A549 (cell line): ENCODE results near the gene HPCAL1.
A peak's percentile ranks its signal among the peaks of the same experiment; 100 is the strongest.

ENCODE experiments used
- CHD2 ChIP-seq: fragments of 150-350 bp; IDR thresholded peaks from 2 replicates; pipeline ENCODE4 v1.6.1; 2014; ENCODE audit warnings: low read length; ENCODE audit not compliant: partially characterized antibody
- CTCF ChIP-seq: fragments of >200 bp; sonication (Bioruptor Twin); formaldehyde crosslinking; IDR thresholded peaks from 3 replicates; pipeline ENCODE4 v1.5.1; 2016
- EP300 ChIP-seq, 2 experiments: fragments of >200 bp; sonication (Bioruptor Twin); formaldehyde crosslinking; IDR thresholded peaks; 2 replicates in 1 of 2; 3 replicates in 1 of 2; pipeline ENCODE4 v1.6.1; 2016 to 2017
- GATA3 ChIP-seq: IDR thresholded peaks from 2 replicates; pipeline ENCODE4 v1.6.1; 2012; ENCODE audit warnings: borderline replicate concordance
- HOXB5 ChIP-seq: fragments of 250-450 bp; sonication (Bioruptor Pico); IDR thresholded peaks from 2 replicates; pipeline ENCODE4 v1.5.0; 2020; ENCODE audit warnings: mild to moderate bottlenecking, moderate library complexity
- JUNB ChIP-seq: fragments of >200 bp; sonication (Bioruptor Twin); formaldehyde crosslinking; IDR thresholded peaks from 2 replicates; pipeline ENCODE4 v1.6.1; 2016
- MAFK ChIP-seq: fragments of 450-650 bp; IDR thresholded peaks from 2 replicates; pipeline ENCODE4 v1.6.1; 2014; ENCODE audit not compliant: partially characterized antibody
- POLR2A ChIP-seq: IDR thresholded peaks from 2 replicates; pipeline ENCODE4 v1.6.1; 2012; ENCODE audit warnings: mild to moderate bottlenecking, low read length
- RARB ChIP-seq: fragments of 250-450 bp; sonication (Bioruptor Pico); IDR thresholded peaks from 2 replicates; pipeline ENCODE4 v1.8.0; 2021; ENCODE audit warnings: mild to moderate bottlenecking, moderate library complexity
- RCOR1 ChIP-seq: fragments of 150-350 bp; IDR thresholded peaks from 2 replicates; pipeline ENCODE4 v1.6.1; 2014; ENCODE audit warnings: antibody characterized with exemption, low read length, low read depth
- RFX5 ChIP-seq: fragments of 450-650 bp; IDR thresholded peaks from 2 replicates; pipeline ENCODE4 v1.7.1; 2014; ENCODE audit warnings: antibody characterized with exemption, mild to moderate bottlenecking, moderate library complexity
- TP53 ChIP-seq: fragments of 250-450 bp; sonication (Bioruptor Pico); IDR thresholded peaks from 2 replicates; pipeline ENCODE4 v1.5.0; 2021; ENCODE audit warnings: mild to moderate bottlenecking, moderate library complexity

GRCh38 chr2:10336283-10336682, 33.6 kb downstream of the HPCAL1 start:
- no peak for TF ChIP-seq EP300 (IDR thresholded peaks at IDR 0.05)
- no peak for TF ChIP-seq MAFK
- TF ChIP-seq CTCF: no peak
- no peak for TF ChIP-seq POLR2A
- no peak for TF ChIP-seq CHD2
- no peak for TF ChIP-seq RCOR1
- TF ChIP-seq GATA3: peak; percentile 57; the same call in 1 of the 2 replicates
- TF ChIP-seq JUNB: no peak
- no peak for TF ChIP-seq RARB (CRISPR knock-in tag)
- TF ChIP-seq TP53 (CRISPR knock-in tag): no peak
- no peak for TF ChIP-seq RFX5
- no peak for TF ChIP-seq HOXB5 (CRISPR knock-in tag)
